HEK293 (cell line): ENCODE data around the gene TXNDC11.

Source experiments
- CTCF ChIA-PET: fragments of 350-600 bp; formaldehyde crosslinking; extraction: SDS; loops from one replicate; lab custom pipeline; 2021; ENCODE audit warnings: antibody characterized with exemption; lab: Yijun Ruan, JAX
- POLR2A ChIA-PET: fragments of 300-600 bp; formaldehyde crosslinking; extraction: SDS; loops from one replicate; lab custom pipeline; 2020; ENCODE audit warnings: antibody characterized with exemption, inconsistent platforms; lab: Yijun Ruan, JAX
- H3K27ac ChIP-seq: fragments of 200-500 bp; sonication (Bioruptor generic); 2 replicates; pipeline ENCODE4 v1.5.1; 2014; ENCODE audit warnings: low read depth, low read length, control low read depth, inconsistent platforms; ENCODE audit errors: extremely low read depth
- H3K36me3 ChIP-seq, 2 experiments: fragments of 200-500 bp in 1 of 2; sonication (Bioruptor generic) in 1 of 2; 1 replicate in 1 of 2; 2 replicates in 1 of 2; pipeline ENCODE4 v1.5.1; 2014 to 2017; ENCODE audit warnings: inconsistent platforms in 2 of 2, low read length in 2 of 2; ENCODE audit not compliant: control insufficient read depth in 2 of 2, insufficient read depth in 1 of 2
- H3K4me1 ChIP-seq: fragments of 200-500 bp; sonication (Bioruptor generic); 2 replicates; pipeline ENCODE4 v1.5.1; 2014; ENCODE audit warnings: mild to moderate bottlenecking, low read length, inconsistent platforms; ENCODE audit not compliant: control insufficient read depth, insufficient read depth
- H3K4me3 ChIP-seq: 2 replicates; pipeline ENCODE4 v1.5.1; 2011; ENCODE audit warnings: low read depth, mild to moderate bottlenecking, control low read depth, low read length, moderate library complexity
- H3K9me3 ChIP-seq: fragments of 200-500 bp; sonication (Bioruptor generic); 2 replicates; pipeline ENCODE4 v1.5.1; 2014; ENCODE audit warnings: low read depth, low read length, inconsistent platforms; ENCODE audit not compliant: control insufficient read depth, insufficient read depth
- GFI1B ChIP-seq: fragments of 450-650 bp; formaldehyde crosslinking; IDR thresholded peaks from 2 replicates; pipeline ENCODE4 v1.5.1; 2016; ENCODE audit warnings: missing biosample characterization, missing genetic modification characterization
- GLI4 ChIP-seq: fragments of 450-650 bp; formaldehyde crosslinking; IDR thresholded peaks from 2 replicates; pipeline ENCODE4 v1.5.1; 2016; ENCODE audit warnings: missing biosample characterization, missing genetic modification characterization
- KLF7 ChIP-seq: fragments of 450-650 bp; formaldehyde crosslinking; IDR thresholded peaks from 2 replicates; pipeline ENCODE4 v1.5.1; 2016; ENCODE audit warnings: missing biosample characterization, missing genetic modification characterization, borderline replicate concordance
- ZBTB48 ChIP-seq: fragments of 450-650 bp; formaldehyde crosslinking; IDR thresholded peaks from 2 replicates; pipeline ENCODE4 v1.5.1; 2016; ENCODE audit warnings: missing biosample characterization, missing genetic modification characterization
- ZFP3 ChIP-seq: fragments of 450-650 bp; formaldehyde crosslinking; IDR thresholded peaks from 2 replicates; pipeline ENCODE4 v1.5.1; 2016; ENCODE audit warnings: low read depth, missing biosample characterization, missing genetic modification characterization
- ZNF132 ChIP-seq: fragments of 450-650 bp; formaldehyde crosslinking; IDR thresholded peaks from 2 replicates; pipeline ENCODE4 v1.5.1; 2017; ENCODE audit warnings: missing biosample characterization, missing genetic modification characterization, borderline replicate concordance
- ZNF133 ChIP-seq: fragments of 450-650 bp; formaldehyde crosslinking; IDR thresholded peaks from 2 replicates; pipeline ENCODE4 v1.5.1; 2016; ENCODE audit warnings: missing biosample characterization, missing genetic modification characterization
- ZNF23 ChIP-seq: fragments of 450-650 bp; formaldehyde crosslinking; IDR thresholded peaks from 2 replicates; pipeline ENCODE4 v1.5.1; 2016; ENCODE audit warnings: missing biosample characterization, missing genetic modification characterization, borderline replicate concordance
- ZNF248 ChIP-seq: fragments of 450-650 bp; formaldehyde crosslinking; IDR thresholded peaks from 2 replicates; pipeline ENCODE4 v1.5.1; 2017; ENCODE audit warnings: missing biosample characterization, missing genetic modification characterization
- ZNF324 ChIP-seq: fragments of 450-650 bp; formaldehyde crosslinking; IDR thresholded peaks from 2 replicates; pipeline ENCODE4 v1.5.1; 2016; ENCODE audit warnings: missing biosample characterization, missing genetic modification characterization
- ZNF416 ChIP-seq: fragments of 450-650 bp; formaldehyde crosslinking; IDR thresholded peaks from 2 replicates; pipeline ENCODE4 v1.5.1; 2016; ENCODE audit warnings: missing biosample characterization, missing genetic modification characterization
- ZNF629 ChIP-seq: fragments of 450-650 bp; formaldehyde crosslinking; IDR thresholded peaks from 2 replicates; pipeline ENCODE4 v1.5.1; 2017; ENCODE audit warnings: missing biosample characterization, missing genetic modification characterization
- ZNF670 ChIP-seq: fragments of 450-650 bp; formaldehyde crosslinking; IDR thresholded peaks from 2 replicates; pipeline ENCODE4 v1.5.1; 2016; ENCODE audit warnings: missing biosample characterization, missing genetic modification characterization, low read depth
- ZNF777 ChIP-seq: fragments of 450-650 bp; formaldehyde crosslinking; IDR thresholded peaks from 2 replicates; pipeline ENCODE4 v1.5.1; 2017; ENCODE audit warnings: missing biosample characterization, missing genetic modification characterization, borderline replicate concordance
- ZNF830 ChIP-seq: fragments of 450-650 bp; IDR thresholded peaks from 2 replicates; pipeline ENCODE4 v1.5.0; 2018; ENCODE audit warnings: missing biosample characterization, missing genetic modification characterization, low read depth, mild to moderate bottlenecking, moderate library complexity
- ZNF837 ChIP-seq: fragments of 450-650 bp; formaldehyde crosslinking; IDR thresholded peaks from 2 replicates; pipeline ENCODE4 v1.5.1; 2016; ENCODE audit warnings: missing biosample characterization, missing genetic modification characterization
- TF ChIP-seq, protein P1 (sequence below): fragments of 450-650 bp; IDR thresholded peaks from 2 replicates; pipeline ENCODE4 v1.5.1; 2018; ENCODE audit warnings: missing biosample characterization, mild to moderate bottlenecking, missing genetic modification characterization
- TF ChIP-seq, protein P2 (sequence below): fragments of 450-650 bp; formaldehyde crosslinking; conservative IDR thresholded peaks from 2 replicates; pipeline ENCODE4 v1.5.1; 2016; ENCODE audit warnings: low read depth, missing biosample characterization, missing genetic modification characterization
- TF ChIP-seq, protein P3 (sequence below): fragments of 450-650 bp; formaldehyde crosslinking; IDR thresholded peaks from 2 replicates; pipeline ENCODE4 v1.5.0; 2017; ENCODE audit warnings: missing biosample characterization, missing genetic modification characterization, borderline replicate concordance

TXNDC11 gene

DNA sequence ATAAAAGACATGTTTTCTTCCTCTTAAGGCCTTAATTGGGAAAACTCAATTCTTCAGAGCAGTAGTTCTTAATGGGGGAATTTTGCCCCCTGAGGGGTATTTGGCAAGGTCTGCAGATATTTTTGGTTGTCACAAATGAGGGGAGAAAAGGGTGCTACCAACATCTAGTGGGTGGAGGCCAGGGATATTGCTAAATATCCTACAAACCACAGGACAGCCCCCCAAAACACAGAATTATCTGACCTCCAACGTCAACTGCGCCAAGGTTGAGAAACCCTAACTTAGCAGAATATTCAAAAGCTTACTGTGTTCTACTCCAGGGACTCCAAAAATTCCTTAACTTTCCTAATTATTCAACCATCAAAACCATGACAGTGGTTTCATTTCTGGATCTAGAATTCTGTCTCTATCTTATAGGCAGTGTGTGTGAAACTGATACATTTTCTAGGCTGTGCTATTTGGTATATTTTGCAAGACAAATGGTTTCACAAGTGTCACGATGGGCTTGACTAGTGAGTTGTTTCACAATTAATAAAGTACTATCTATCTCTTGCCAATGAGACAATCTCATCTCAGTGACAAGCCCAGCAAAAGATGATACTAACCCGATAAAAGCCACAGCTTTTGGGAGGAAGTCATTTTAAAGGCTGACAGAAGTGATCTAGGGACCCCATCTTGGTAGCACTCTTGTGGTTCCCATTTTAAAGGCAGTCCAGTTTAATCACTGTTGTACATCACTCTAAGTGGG, 14.7 kb downstream of the TXNDC11 start:
- ChIA-PET CTCF (interaction anchor here (1.0 kb wide), 1 partner anchor 13 kb away, joined by 3 read pairs; no protein-coding TSS in a partner anchor), POLR2A (no interaction called here)
- TF ChIP-seq GLI4 (tag by site-specific recombination) = no peak
- TF ChIP-seq ZNF416 = no peak
- TF ChIP-seq ZFP3 (tag by site-specific recombination) = no peak
- no peak for TF ChIP-seq ZNF837 (tag by site-specific recombination)
- no peak for TF ChIP-seq ZNF248 (tag by site-specific recombination)

DNA sequence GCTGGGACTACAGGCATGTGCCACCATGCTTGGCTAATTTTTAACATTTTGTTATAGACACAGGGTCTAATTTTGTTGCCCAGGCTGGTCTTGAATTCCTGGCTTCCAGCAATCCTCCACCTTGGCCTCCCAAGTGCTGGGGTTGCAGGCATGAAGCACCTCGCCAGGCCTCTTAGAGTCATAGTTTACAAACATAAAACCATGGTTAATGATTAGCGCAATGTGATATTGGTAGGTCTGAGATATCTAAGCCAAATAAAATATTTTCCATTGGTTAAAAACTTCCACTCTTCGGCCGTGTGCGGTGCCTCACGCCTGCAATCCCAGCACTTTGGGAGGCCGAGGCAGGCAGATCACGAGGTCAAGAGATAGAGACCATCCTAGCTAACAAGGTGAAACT, 16.6 kb downstream of the TXNDC11 start:
- Histone ChIP-seq H3K4me1 (peaks cover 6% of the 10 kb centered on the region; the same call in 1 of the 2 replicates), H3K27ac (no peak overlapping the region), H3K9me3 (no peaks in the 10 kb centered on the region), H3K4me3 (no peak overlapping the region), H3K36me3 (peaks cover 21 to 84% of the 10 kb centered on the region in 2 experiments; a peak in 2 of 3 replicates)
- ChIA-PET POLR2A (no interaction called here), CTCF (interaction anchor here (1.2 to 1.5 kb wide), 2 partner anchors 15 to 71 kb away, joined by 3 to 4 read pairs; partner anchors contain the start of gene ZC3H7A)
- TF ChIP-seq ZNF629 (tag by site-specific recombination) (no peak), ZBTB48 (no peak), GFI1B (tag by site-specific recombination) (no peak), ZNF133 (no peak), ZNF670 (tag by site-specific recombination) (no peak), ZNF23 (tag by site-specific recombination) (no peak), ZNF132 (tag by site-specific recombination) (no peak), ZNF324 (no peak), ZNF830 (tag by site-specific recombination) (no peak), ZNF777 (tag by site-specific recombination) (no peak), KLF7 (tag by site-specific recombination) (no peak)
- TF ChIP-seq, protein P1, sequence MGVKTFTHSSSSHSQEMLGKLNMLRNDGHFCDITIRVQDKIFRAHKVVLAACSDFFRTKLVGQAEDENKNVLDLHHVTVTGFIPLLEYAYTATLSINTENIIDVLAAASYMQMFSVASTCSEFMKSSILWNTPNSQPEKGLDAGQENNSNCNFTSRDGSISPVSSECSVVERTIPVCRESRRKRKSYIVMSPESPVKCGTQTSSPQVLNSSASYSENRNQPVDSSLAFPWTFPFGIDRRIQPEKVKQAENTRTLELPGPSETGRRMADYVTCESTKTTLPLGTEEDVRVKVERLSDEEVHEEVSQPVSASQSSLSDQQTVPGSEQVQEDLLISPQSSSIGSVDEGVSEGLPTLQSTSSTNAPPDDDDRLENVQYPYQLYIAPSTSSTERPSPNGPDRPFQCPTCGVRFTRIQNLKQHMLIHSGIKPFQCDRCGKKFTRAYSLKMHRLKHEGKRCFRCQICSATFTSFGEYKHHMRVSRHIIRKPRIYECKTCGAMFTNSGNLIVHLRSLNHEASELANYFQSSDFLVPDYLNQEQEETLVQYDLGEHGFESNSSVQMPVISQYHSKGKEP (tag by site-specific recombination) = no peak
- TF ChIP-seq, protein P2, sequence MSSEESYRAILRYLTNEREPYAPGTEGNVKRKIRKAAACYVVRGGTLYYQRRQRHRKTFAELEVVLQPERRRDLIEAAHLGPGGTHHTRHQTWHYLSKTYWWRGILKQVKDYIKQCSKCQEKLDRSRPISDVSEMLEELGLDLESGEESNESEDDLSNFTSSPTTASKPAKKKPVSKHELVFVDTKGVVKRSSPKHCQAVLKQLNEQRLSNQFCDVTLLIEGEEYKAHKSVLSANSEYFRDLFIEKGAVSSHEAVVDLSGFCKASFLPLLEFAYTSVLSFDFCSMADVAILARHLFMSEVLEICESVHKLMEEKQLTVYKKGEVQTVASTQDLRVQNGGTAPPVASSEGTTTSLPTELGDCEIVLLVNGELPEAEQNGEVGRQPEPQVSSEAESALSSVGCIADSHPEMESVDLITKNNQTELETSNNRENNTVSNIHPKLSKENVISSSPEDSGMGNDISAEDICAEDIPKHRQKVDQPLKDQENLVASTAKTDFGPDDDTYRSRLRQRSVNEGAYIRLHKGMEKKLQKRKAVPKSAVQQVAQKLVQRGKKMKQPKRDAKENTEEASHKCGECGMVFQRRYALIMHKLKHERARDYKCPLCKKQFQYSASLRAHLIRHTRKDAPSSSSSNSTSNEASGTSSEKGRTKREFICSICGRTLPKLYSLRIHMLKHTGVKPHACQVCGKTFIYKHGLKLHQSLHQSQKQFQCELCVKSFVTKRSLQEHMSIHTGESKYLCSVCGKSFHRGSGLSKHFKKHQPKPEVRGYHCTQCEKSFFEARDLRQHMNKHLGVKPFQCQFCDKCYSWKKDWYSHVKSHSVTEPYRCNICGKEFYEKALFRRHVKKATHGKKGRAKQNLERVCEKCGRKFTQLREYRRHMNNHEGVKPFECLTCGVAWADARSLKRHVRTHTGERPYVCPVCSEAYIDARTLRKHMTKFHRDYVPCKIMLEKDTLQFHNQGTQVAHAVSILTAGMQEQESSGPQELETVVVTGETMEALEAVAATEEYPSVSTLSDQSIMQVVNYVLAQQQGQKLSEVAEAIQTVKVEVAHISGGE (tag by site-specific recombination) = no peak
- TF ChIP-seq, protein P3, sequence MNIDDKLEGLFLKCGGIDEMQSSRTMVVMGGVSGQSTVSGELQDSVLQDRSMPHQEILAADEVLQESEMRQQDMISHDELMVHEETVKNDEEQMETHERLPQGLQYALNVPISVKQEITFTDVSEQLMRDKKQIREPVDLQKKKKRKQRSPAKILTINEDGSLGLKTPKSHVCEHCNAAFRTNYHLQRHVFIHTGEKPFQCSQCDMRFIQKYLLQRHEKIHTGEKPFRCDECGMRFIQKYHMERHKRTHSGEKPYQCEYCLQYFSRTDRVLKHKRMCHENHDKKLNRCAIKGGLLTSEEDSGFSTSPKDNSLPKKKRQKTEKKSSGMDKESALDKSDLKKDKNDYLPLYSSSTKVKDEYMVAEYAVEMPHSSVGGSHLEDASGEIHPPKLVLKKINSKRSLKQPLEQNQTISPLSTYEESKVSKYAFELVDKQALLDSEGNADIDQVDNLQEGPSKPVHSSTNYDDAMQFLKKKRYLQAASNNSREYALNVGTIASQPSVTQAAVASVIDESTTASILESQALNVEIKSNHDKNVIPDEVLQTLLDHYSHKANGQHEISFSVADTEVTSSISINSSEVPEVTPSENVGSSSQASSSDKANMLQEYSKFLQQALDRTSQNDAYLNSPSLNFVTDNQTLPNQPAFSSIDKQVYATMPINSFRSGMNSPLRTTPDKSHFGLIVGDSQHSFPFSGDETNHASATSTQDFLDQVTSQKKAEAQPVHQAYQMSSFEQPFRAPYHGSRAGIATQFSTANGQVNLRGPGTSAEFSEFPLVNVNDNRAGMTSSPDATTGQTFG (tag by site-specific recombination) = no peak

More for the DNA sequence above, 14.7 kb downstream of the TXNDC11 start:
- Histone ChIP-seq H3K36me3 (peaks cover 24 to 87% of the 10 kb centered on the region in 2 experiments; a peak in 2 of 3 replicates), H3K4me3 (no peak overlapping the region), H3K27ac (no peak overlapping the region), H3K4me1 (peaks cover 6% of the 10 kb centered on the region; the same call in 1 of the 2 replicates), H3K9me3 (no peaks in the 10 kb centered on the region)
